GM19463 (cell line): ENCODE results near the gene LRP1.
"Not testable (repeated sequence)": the region's sequence is repeated elsewhere in the genome, so short reads cannot be mapped to it uniquely, and the experiment has no call there.

Experiments
- ATAC-seq: cut with Tn5 transposase; IDR thresholded peaks from one replicate; pipeline ENCODE4 v1.9.1; 2021; ENCODE audit warnings: mild to moderate bottlenecking, moderate library complexity; ENCODE audit not compliant: unreplicated experiment

Gene LRP1

GRCh38 chr12:57110104-57111030 is 17.9 kb upstream of the LRP1 start:
- peak; percentile 64 for ATAC-seq

GRCh38 chr12:57111031-57111734 is 17.1 kb upstream of the LRP1 start, which contains the start of gene STAT6:
Gene STAT6 (minus strand): TSS chr12:57111362. CDS start chr12:57108278, 3,084 bp downstream.
- peak; percentile 55 for ATAC-seq

- ATAC-seq = no peak
These were observed 15.6 kb upstream of the LRP1 start for GRCh38 chr12:57112492-57113294.

GRCh38 chr12:57116580-57117281 is 11.6 kb upstream of the LRP1 start:
- no peak for ATAC-seq

- ATAC-seq = no peak
These were observed 9.5 kb upstream of the LRP1 start for GRCh38 chr12:57118711-57119271.

GRCh38 chr12:57119294-57120085 is 8.8 kb upstream of the LRP1 start:
- ATAC-seq = no peak

GRCh38 chr12:57120718-57121117 is 7.6 kb upstream of the LRP1 start:
- not testable (repeated sequence) for ATAC-seq

GRCh38 chr12:57123813-57124212 is 4.5 kb upstream of the LRP1 start:
- ATAC-seq = no peak

GRCh38 chr12:57124261-57124877 is 3.9 kb upstream of the LRP1 start:
- ATAC-seq = no peak

- no peak for ATAC-seq
These were observed 2.2 kb upstream of the LRP1 start for GRCh38 chr12:57126061-57126460.

GRCh38 chr12:57126561-57126960 is 1.7 kb upstream of the LRP1 start:
- no peak for ATAC-seq

GRCh38 chr12:57127101-57127725 is 1.1 kb upstream of the LRP1 start:
- ATAC-seq = peak; percentile 49

GRCh38 chr12:57128519-57129247 is 400 bp downstream of the LRP1 start:
- ATAC-seq = no peak

GRCh38 chr12:57129321-57129842 is 1.1 kb downstream of the LRP1 start:
- ATAC-seq = no peak

- no peak for ATAC-seq
These were observed 1.6 kb downstream of the LRP1 start for GRCh38 chr12:57129889-57130288.

GRCh38 chr12:57130941-57131340 is 2.7 kb downstream of the LRP1 start:
- no peak for ATAC-seq

- ATAC-seq = no peak
These were observed 3.8 kb downstream of the LRP1 start for GRCh38 chr12:57131896-57132744.
